Fibroblast of lung (primary cell): Measurements from ENCODE around the gene MAP3K6.

Experiments
- EZH2 ChIP-seq: IDR thresholded peaks from 2 replicates; pipeline ENCODE4 v1.5.1; 2012; ENCODE audit warnings: low read length, control low read depth, mild to moderate bottlenecking; ENCODE audit errors: missing control alignments
- TF ChIP-seq, protein P1 (sequence below), 2 donors: IDR thresholded peaks in 1 of 2; conservative IDR thresholded peaks in 1 of 2; 1 replicate in 1 of 2; 2 replicates in 1 of 2; pipeline ENCODE4 v1.5.1; 2011 to 2012; ENCODE audit warnings: low read length in 2 of 2, control low read depth in 1 of 2, inconsistent platforms in 1 of 2, low read depth in 1 of 2, mild to moderate bottlenecking in 1 of 2

DNA sequence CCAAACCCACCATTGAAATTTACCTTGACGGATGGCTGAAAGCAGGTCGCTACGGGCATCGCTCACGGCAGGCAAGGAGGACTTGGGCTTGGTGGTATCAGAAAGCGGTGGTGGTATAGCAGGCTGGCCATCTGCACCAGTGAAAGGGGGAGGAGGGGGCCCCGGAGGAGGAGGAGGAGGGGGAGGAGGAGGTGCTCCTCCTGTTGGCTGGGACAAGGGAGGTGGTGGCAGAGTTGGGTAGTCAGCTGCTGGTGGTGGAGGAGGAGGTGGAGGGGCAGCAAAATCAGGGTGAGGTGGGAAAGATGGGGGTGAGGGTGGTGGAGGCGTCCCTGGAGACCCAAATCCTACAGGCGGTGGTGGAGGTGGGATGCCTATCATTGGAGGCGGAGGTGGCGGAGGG is 42.9 kb upstream of the MAP3K6 start:
- TF ChIP-seq, protein P1, sequence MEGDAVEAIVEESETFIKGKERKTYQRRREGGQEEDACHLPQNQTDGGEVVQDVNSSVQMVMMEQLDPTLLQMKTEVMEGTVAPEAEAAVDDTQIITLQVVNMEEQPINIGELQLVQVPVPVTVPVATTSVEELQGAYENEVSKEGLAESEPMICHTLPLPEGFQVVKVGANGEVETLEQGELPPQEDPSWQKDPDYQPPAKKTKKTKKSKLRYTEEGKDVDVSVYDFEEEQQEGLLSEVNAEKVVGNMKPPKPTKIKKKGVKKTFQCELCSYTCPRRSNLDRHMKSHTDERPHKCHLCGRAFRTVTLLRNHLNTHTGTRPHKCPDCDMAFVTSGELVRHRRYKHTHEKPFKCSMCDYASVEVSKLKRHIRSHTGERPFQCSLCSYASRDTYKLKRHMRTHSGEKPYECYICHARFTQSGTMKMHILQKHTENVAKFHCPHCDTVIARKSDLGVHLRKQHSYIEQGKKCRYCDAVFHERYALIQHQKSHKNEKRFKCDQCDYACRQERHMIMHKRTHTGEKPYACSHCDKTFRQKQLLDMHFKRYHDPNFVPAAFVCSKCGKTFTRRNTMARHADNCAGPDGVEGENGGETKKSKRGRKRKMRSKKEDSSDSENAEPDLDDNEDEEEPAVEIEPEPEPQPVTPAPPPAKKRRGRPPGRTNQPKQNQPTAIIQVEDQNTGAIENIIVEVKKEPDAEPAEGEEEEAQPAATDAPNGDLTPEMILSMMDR (conservative IDR thresholded peaks at IDR 0.05 in 1 of 2, IDR thresholded peaks at IDR 0.05 in 1 of 2; ENCODE audit: low read depth in 1 of 2, low read length in 2 of 2): no peak
- no peak for TF ChIP-seq EZH2
